Smooth muscle cell (in vitro differentiated cells): ENCODE measurements around the gene BORCS5. TPM values are rescaled to one million over a fixed set of nuclear protein-coding genes. Genes with fewer than 3 reads are reported as not detected.

ENCODE experiments used
- DNase-seq: peaks from one replicate; lab custom pipeline; 2025; ENCODE audit not compliant: unreplicated experiment; lab: John Stamatoyannopoulos, UW
- H2AFZ ChIP-seq: fragments of 200-600 bp; sonication (generic); 2 replicates; pipeline ENCODE4 v1.6.0; 2016; ENCODE audit warnings: antibody characterized with exemption, low read depth, mild to moderate bottlenecking
- H3F3A ChIP-seq: fragments of 200-600 bp; sonication (generic); 2 replicates; pipeline ENCODE4 v1.6.0; 2017; ENCODE audit warnings: antibody characterized with exemption, low read depth
- H3K27ac ChIP-seq: fragments of 200-600 bp; sonication (generic); 2 replicates; pipeline ENCODE4 v1.5.1; 2016; ENCODE audit warnings: low read depth, mild to moderate bottlenecking
- H3K27me3 ChIP-seq: fragments of 200-600 bp; sonication (generic); 2 replicates; pipeline ENCODE4 v1.6.1; 2016; ENCODE audit warnings: low read depth, mild to moderate bottlenecking
- H3K36me3 ChIP-seq: fragments of 200-600 bp; sonication (generic); 2 replicates; pipeline ENCODE4 v1.5.1; 2016; ENCODE audit warnings: low read depth
- H3K4me1 ChIP-seq: fragments of 200-600 bp; sonication (generic); 2 replicates; pipeline ENCODE4 v1.5.1; 2016; ENCODE audit warnings: low read depth
- H3K4me2 ChIP-seq: fragments of 200-600 bp; sonication (generic); 2 replicates; pipeline ENCODE4 v1.6.0; 2016; ENCODE audit warnings: mild to moderate bottlenecking
- H3K4me3 ChIP-seq: fragments of 200-600 bp; sonication (generic); 2 replicates; pipeline ENCODE4 v1.5.1; 2016; ENCODE audit warnings: mild to moderate bottlenecking
- H3K79me2 ChIP-seq: fragments of 200-600 bp; sonication (generic); 2 replicates; pipeline ENCODE4 v1.6.0; 2016; ENCODE audit warnings: low read depth, mild to moderate bottlenecking
- H3K9ac ChIP-seq: fragments of 200-600 bp; sonication (generic); 2 replicates; pipeline ENCODE4 v1.6.0; 2016; ENCODE audit warnings: low read depth
- H3K9me3 ChIP-seq: fragments of 200-600 bp; sonication (generic); replicated peaks from 2 replicates; pipeline ENCODE4 v1.5.1; 2016; ENCODE audit warnings: low read depth
- H4K20me1 ChIP-seq: fragments of 200-600 bp; sonication (generic); 2 replicates; pipeline ENCODE4 v1.6.0; 2016; ENCODE audit warnings: low read depth
- CTCF ChIP-seq: fragments of 200-600 bp; sonication (generic); IDR thresholded peaks from 2 replicates; pipeline ENCODE4 v1.5.1; 2017; ENCODE audit warnings: borderline replicate concordance, mild to moderate bottlenecking, antibody characterized with exemption; ENCODE audit not compliant: insufficient read depth, poor library complexity, severe bottlenecking
- WGBS: methylation state at CpG from one replicate; pipeline ENCODE4 v1.1.7; 2016; ENCODE audit warnings: low lambda C conversion rate; 5-methylcytosine and 5-hydroxymethylcytosine counted together
- polyA plus RNA-seq: library from polyadenylated mRNA; unstranded; fragments of >200 nt; fragmentation: Nextera tagmentation; extraction: Ambion mirVana; gene quantifications from 2 replicates; pipeline ENCODE4 v1.2.1, GENCODE V29; 2016
- total RNA-seq: library from RNA; depleted of rRNA; stranded (reverse); fragments of >200 nt; gene quantifications from 2 replicates; pipeline ENCODE4 v1.2.3, GENCODE V29; 2014

Gene BORCS5
- total and polyA plus RNA-seq, 2 experiments from 2014 or later: 11.2 to 11.7 TPM

- 96% methylated on average over 1 of the region's 1 CpG for WGBS
- Histone ChIP-seq H3K4me2 (no peak overlapping the region), H3F3A (no peaks in the 10 kb centered on the region), H3K27ac (no peak overlapping the region), H3K9ac (no peak overlapping the region), H3K4me1 (no peaks in the 10 kb centered on the region), H3K27me3 (no peaks in the 10 kb centered on the region), H3K79me2 (no peaks in the 10 kb centered on the region), H3K36me3 (no peaks in the 10 kb centered on the region), H3K9me3 (no peaks in the 10 kb centered on the region), H4K20me1 (no peaks in the 10 kb centered on the region), H3K4me3 (no peak overlapping the region), H2AFZ (no peak overlapping the region)
- no peak for DNase-seq
- no peak for TF ChIP-seq CTCF
These were observed 42.3 kb downstream of the BORCS5 start for GRCh38 chr12:12399161-12399560.

- Histone ChIP-seq H3K4me3 (no peak overlapping the region), H3K9me3 (no peaks in the 10 kb centered on the region), H3K27ac (no peak overlapping the region), H4K20me1 (no peaks in the 10 kb centered on the region), H3F3A (no peaks in the 10 kb centered on the region), H3K4me2 (no peak overlapping the region), H2AFZ (no peak overlapping the region), H3K36me3 (no peaks in the 10 kb centered on the region), H3K79me2 (no peaks in the 10 kb centered on the region), H3K9ac (no peak overlapping the region), H3K27me3 (no peaks in the 10 kb centered on the region), H3K4me1 (no peaks in the 10 kb centered on the region)
- DNase-seq: no peak
- WGBS: 92% methylated on average over 4 of the region's 4 CpGs
- no peak for TF ChIP-seq CTCF
These were observed 43.0 kb downstream of the BORCS5 start for GRCh38 chr12:12399776-12400305.

- H3K4me1 ChIP-seq: no peaks in the 10 kb centered on the region
- H4K20me1 ChIP-seq: no peaks in the 10 kb centered on the region
- H3K9ac ChIP-seq: no peak overlapping the region
- 100% methylated on average over 3 of the region's 3 CpGs for WGBS
- no peaks in the 10 kb centered on the region for H3K36me3 ChIP-seq
- H3K4me2 ChIP-seq: no peak overlapping the region
- no peaks in the 10 kb centered on the region for H3K27me3 ChIP-seq
- DNase-seq: no peak
- H3K27ac ChIP-seq: no peak overlapping the region
- no peaks in the 10 kb centered on the region for H3K9me3 ChIP-seq
- H2AFZ ChIP-seq: no peak overlapping the region
- no peaks in the 10 kb centered on the region for H3K79me2 ChIP-seq
- no peak overlapping the region for H3K4me3 ChIP-seq
- TF ChIP-seq CTCF: no peak
- no peaks in the 10 kb centered on the region for H3F3A ChIP-seq
These were observed 43.9 kb downstream of the BORCS5 start for GRCh38 chr12:12400793-12401192.
